DOHH2 (cell line): ENCODE results near the gene TSKU.

Source experiments
- H3F3A ChIP-seq: fragments of 200-600 bp; sonication (generic), shearing (Covaris generic); 2 replicates; pipeline ENCODE4 v1.6.0; 2016; ENCODE audit warnings: antibody characterized with exemption, mild to moderate bottlenecking; ENCODE audit not compliant: control insufficient read depth, insufficient read depth
- H3K27ac ChIP-seq: fragments of 200-600 bp; sonication (generic); 2 replicates; pipeline ENCODE4 v1.5.1; 2014; ENCODE audit warnings: low read depth, mild to moderate bottlenecking, low read length, moderate library complexity
- H3K27me3 ChIP-seq: fragments of 200-600 bp; sonication (generic); 2 replicates; pipeline ENCODE4 v1.6.1; 2014; ENCODE audit warnings: mild to moderate bottlenecking, low read length, mixed read lengths; ENCODE audit not compliant: control insufficient read depth
- H3K36me3 ChIP-seq: fragments of 200-600 bp; sonication (generic); 2 replicates; pipeline ENCODE4 v1.6.1; 2014; ENCODE audit warnings: mild to moderate bottlenecking, low read length, moderate library complexity, mixed read lengths; ENCODE audit not compliant: control insufficient read depth
- H3K4me1 ChIP-seq: fragments of 200-600 bp; sonication (generic); 2 replicates; pipeline ENCODE4 v1.6.1; 2014; ENCODE audit warnings: mild to moderate bottlenecking, low read length, mixed read lengths; ENCODE audit not compliant: control insufficient read depth
- H3K4me2 ChIP-seq: fragments of 200-600 bp; sonication (generic); 2 replicates; pipeline ENCODE4 v1.6.0; 2014; ENCODE audit warnings: mild to moderate bottlenecking, low read length, moderate library complexity
- H3K4me3 ChIP-seq: fragments of 200-600 bp; sonication (generic); 2 replicates; pipeline ENCODE4 v1.5.1; 2014; ENCODE audit warnings: mild to moderate bottlenecking, low read length, mixed read lengths
- H3K79me2 ChIP-seq: fragments of 200-600 bp; sonication (generic); 2 replicates; pipeline ENCODE4 v1.6.1; 2014; ENCODE audit warnings: mild to moderate bottlenecking, low read length, mixed read lengths; ENCODE audit not compliant: control insufficient read depth
- H3K9me2 ChIP-seq: fragments of 200-600 bp; sonication (generic); replicated peaks from 2 replicates; pipeline ENCODE4 v1.6.1; 2014; ENCODE audit warnings: mild to moderate bottlenecking, low read length, mixed read lengths; ENCODE audit not compliant: control insufficient read depth
- H3K9me3 ChIP-seq: fragments of 200-600 bp; sonication (generic); 2 replicates; pipeline ENCODE4 v1.6.1; 2014; ENCODE audit warnings: antibody characterized with exemption, low read length, mixed read lengths; ENCODE audit not compliant: control insufficient read depth, insufficient read depth
- H4K20me1 ChIP-seq: fragments of 200-600 bp; sonication (generic); 2 replicates; pipeline ENCODE4 v1.6.0; 2014; ENCODE audit warnings: low read depth, mild to moderate bottlenecking, antibody characterized with exemption, low read length, moderate library complexity; ENCODE audit not compliant: control insufficient read depth, insufficient read depth
- EZH2phosphoT487 ChIP-seq: fragments of 200-600 bp; sonication (generic); IDR thresholded peaks from 2 replicates; pipeline ENCODE4 v1.6.1; 2017; ENCODE audit warnings: borderline replicate concordance, mild to moderate bottlenecking, antibody characterized with exemption, low read length, moderate library complexity, mixed read lengths
- TF ChIP-seq, protein P1 (sequence below): fragments of 200-600 bp; sonication (generic); IDR thresholded peaks from one replicate; pipeline ENCODE4 v1.5.1; 2014; ENCODE audit warnings: antibody characterized with exemption, mild to moderate bottlenecking, low read depth, low read length; ENCODE audit not compliant: poor library complexity, severe bottlenecking

TSKU gene

DNA sequence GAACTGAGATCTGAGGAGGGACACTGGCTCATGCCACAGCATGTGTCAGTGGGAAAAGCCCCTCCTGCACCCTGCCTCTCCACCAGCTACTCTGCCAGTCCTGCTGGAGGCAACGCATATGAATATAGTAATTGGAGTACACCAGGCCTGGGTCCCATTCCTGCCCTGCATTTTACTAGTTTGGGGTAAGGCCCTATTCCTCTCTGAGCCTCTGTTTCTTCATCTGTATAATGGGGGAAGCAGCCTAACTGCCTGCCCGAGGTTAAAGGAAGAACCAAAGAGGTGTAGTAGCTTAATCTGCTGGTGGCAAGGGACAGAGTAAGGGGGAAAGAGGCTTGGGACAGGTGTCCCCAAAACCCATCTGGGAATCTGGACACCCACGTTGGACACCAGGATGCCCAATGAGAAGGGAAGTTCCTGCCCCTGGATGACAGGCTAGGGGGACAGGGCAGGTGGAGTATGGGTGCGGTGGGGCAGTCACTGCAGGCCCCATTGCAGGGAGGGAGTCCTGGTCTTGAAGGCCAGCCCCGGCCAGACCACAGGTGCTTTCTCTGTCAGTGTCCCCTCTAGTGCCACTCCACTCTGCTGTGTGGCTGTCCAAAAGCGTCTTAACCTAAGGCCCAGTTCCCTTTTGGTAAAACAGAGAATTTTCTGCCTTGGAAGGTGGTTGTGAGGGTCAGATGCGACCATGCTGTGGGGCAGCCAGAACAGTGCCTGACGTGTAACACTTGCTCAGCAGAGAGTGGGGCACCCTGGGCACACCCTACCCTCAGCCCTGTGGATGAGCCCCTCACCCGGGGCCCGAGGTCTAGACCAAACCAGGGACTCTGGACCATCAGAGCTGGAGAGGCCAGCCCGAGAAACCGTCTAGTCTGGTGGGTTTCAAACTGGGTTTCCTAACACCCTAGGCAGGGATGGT, 11.5 kb downstream of the TSKU start:
- H3F3A ChIP-seq = no peaks in the 10 kb centered on the region
- H3K4me3 ChIP-seq = no peak overlapping the region
- H3K9me2 ChIP-seq = no peaks in the 10 kb centered on the region
- H3K79me2 ChIP-seq = no peaks in the 10 kb centered on the region
- H3K27ac ChIP-seq = no peak overlapping the region
- H3K36me3 ChIP-seq = no peaks in the 10 kb centered on the region
- no peaks in the 10 kb centered on the region for H3K9me3 ChIP-seq
- H3K27me3 ChIP-seq = no peaks in the 10 kb centered on the region
- peaks cover 7% of the 10 kb centered on the region; the same call in 1 of the 2 replicates for H3K4me1 ChIP-seq
- no peak overlapping the region for H3K4me2 ChIP-seq
- H4K20me1 ChIP-seq = no peaks in the 10 kb centered on the region
- TF ChIP-seq EZH2phosphoT487 = no peak
- TF ChIP-seq, protein P1, sequence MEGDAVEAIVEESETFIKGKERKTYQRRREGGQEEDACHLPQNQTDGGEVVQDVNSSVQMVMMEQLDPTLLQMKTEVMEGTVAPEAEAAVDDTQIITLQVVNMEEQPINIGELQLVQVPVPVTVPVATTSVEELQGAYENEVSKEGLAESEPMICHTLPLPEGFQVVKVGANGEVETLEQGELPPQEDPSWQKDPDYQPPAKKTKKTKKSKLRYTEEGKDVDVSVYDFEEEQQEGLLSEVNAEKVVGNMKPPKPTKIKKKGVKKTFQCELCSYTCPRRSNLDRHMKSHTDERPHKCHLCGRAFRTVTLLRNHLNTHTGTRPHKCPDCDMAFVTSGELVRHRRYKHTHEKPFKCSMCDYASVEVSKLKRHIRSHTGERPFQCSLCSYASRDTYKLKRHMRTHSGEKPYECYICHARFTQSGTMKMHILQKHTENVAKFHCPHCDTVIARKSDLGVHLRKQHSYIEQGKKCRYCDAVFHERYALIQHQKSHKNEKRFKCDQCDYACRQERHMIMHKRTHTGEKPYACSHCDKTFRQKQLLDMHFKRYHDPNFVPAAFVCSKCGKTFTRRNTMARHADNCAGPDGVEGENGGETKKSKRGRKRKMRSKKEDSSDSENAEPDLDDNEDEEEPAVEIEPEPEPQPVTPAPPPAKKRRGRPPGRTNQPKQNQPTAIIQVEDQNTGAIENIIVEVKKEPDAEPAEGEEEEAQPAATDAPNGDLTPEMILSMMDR = no peak

DNA sequence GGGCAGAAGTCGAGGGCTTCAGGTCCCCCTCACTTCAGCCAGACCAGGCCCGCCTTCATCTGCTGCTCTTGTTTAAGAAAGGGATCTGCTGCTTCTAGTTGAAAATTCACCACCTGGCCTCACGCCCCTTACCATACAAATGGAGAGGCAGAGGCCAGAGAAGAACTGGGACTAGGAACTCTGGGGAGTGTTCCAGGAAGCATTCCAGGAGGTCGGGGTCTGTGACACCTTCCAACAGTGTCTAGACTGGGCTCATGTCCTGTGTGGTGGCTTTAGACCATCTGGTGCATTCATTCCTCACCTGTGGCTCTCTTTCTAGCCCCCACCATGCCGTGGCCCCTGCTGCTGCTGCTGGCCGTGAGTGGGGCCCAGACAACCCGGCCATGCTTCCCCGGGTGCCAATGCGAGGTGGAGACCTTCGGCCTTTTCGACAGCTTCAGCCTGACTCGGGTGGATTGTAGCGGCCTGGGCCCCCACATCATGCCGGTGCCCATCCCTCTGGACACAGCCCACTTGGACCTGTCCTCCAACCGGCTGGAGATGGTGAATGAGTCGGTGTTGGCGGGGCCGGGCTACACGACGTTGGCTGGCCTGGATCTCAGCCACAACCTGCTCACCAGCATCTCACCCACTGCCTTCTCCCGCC, 12.3 kb downstream of the TSKU start:
- H3K9me3 ChIP-seq = no peaks in the 10 kb centered on the region
- no peaks in the 10 kb centered on the region for H4K20me1 ChIP-seq
- peaks cover 7% of the 10 kb centered on the region; the same call in 1 of the 2 replicates for H3K4me1 ChIP-seq
- H3K27ac ChIP-seq = no peak overlapping the region
- H3K27me3 ChIP-seq = peaks cover 2% of the 10 kb centered on the region; the same call in 1 of the 2 replicates
- no peak for TF ChIP-seq EZH2phosphoT487
- TF ChIP-seq, protein P1 = no peak
- H3K4me3 ChIP-seq = no peak overlapping the region
- no peak overlapping the region for H3K4me2 ChIP-seq
- no peaks in the 10 kb centered on the region for H3F3A ChIP-seq
- no peaks in the 10 kb centered on the region for H3K79me2 ChIP-seq
- H3K9me2 ChIP-seq = no peaks in the 10 kb centered on the region
- no peaks in the 10 kb centered on the region for H3K36me3 ChIP-seq

DNA sequence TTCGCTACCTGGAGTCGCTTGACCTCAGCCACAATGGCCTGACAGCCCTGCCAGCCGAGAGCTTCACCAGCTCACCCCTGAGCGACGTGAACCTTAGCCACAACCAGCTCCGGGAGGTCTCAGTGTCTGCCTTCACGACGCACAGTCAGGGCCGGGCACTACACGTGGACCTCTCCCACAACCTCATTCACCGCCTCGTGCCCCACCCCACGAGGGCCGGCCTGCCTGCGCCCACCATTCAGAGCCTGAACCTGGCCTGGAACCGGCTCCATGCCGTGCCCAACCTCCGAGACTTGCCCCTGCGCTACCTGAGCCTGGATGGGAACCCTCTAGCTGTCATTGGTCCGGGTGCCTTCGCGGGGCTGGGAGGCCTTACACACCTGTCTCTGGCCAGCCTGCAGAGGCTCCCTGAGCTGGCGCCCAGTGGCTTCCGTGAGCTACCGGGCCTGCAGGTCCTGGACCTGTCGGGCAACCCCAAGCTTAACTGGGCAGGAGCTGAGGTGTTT, 12.8 kb downstream of the TSKU start:
- H3K27me3 ChIP-seq = peaks cover 4% of the 10 kb centered on the region; the same call in 1 of the 2 replicates
- H3K9me2 ChIP-seq = no peaks in the 10 kb centered on the region
- peaks cover 7% of the 10 kb centered on the region; the same call in 1 of the 2 replicates for H3K4me1 ChIP-seq
- H3F3A ChIP-seq = no peaks in the 10 kb centered on the region
- no peaks in the 10 kb centered on the region for H3K36me3 ChIP-seq
- no peaks in the 10 kb centered on the region for H3K79me2 ChIP-seq
- TF ChIP-seq, protein P1 = no peak
- TF ChIP-seq EZH2phosphoT487 = no peak
- no peak overlapping the region for H3K4me3 ChIP-seq
- no peak overlapping the region for H3K27ac ChIP-seq
- H3K9me3 ChIP-seq = no peaks in the 10 kb centered on the region
- no peak overlapping the region for H3K4me2 ChIP-seq
- H4K20me1 ChIP-seq = no peaks in the 10 kb centered on the region
